Ecto neural progenitor cell (in vitro differentiated cells): ENCODE data around the gene NUMA1.

Experiments used
- DNase-seq: peaks from one replicate; pipeline ENCODE4 v3.0.0-alpha.2; 2018; ENCODE audit warnings: low spot score

Gene NUMA1

GRCh38 chr11:72061739-72062396 lies 18.5 kb downstream of the NUMA1 start:
- no peak for DNase-seq

GRCh38 chr11:72058416-72059034 lies 21.8 kb downstream of the NUMA1 start:
- no peak for DNase-seq

GRCh38 chr11:72048766-72049460 lies 31.4 kb downstream of the NUMA1 start:
- DNase-seq, result no peak

GRCh38 chr11:72045849-72046248 lies 34.5 kb downstream of the NUMA1 start:
- no peak for DNase-seq

GRCh38 chr11:72042064-72042745 lies 38.1 kb downstream of the NUMA1 start:
- DNase-seq, result no peak

GRCh38 chr11:72041364-72042063 lies 38.8 kb downstream of the NUMA1 start:
- DNase-seq, result peak; percentile 85

GRCh38 chr11:72040491-72041363 lies 39.6 kb downstream of the NUMA1 start:
- DNase-seq, result peak; percentile 81

GRCh38 chr11:72039856-72040401 lies 40.4 kb downstream of the NUMA1 start:
- no peak for DNase-seq

GRCh38 chr11:72039031-72039855 lies 41.1 kb downstream of the NUMA1 start:
- no peak for DNase-seq

GRCh38 chr11:72038491-72038890 lies 41.9 kb downstream of the NUMA1 start:
- no peak for DNase-seq

- DNase-seq, result no peak
Observed at GRCh38 chr11:72037554-72038311, 42.6 kb downstream of the NUMA1 start.

- no peak for DNase-seq
Observed at GRCh38 chr11:72036687-72037086, 43.7 kb downstream of the NUMA1 start.

GRCh38 chr11:72030472-72031045 lies 49.8 kb downstream of the NUMA1 start:
- DNase-seq, result no peak

- no peak for DNase-seq
Observed at GRCh38 chr11:72026090-72026489, 54.3 kb downstream of the NUMA1 start.

- DNase-seq, result no peak
Observed at GRCh38 chr11:72024069-72024754, 56.1 kb downstream of the NUMA1 start.

- no peak for DNase-seq
Observed at GRCh38 chr11:72023335-72023734, 57.0 kb downstream of the NUMA1 start.

GRCh38 chr11:72018171-72018570 lies 62.2 kb downstream of the NUMA1 start:
- no peak for DNase-seq

GRCh38 chr11:72015511-72016061 lies 64.8 kb downstream of the NUMA1 start:
- DNase-seq, result no peak
